Kidney (tissue), 14 donors: ENCODE results near the gene SPTBN4. TPM values are rescaled to one million over a fixed set of nuclear protein-coding genes. Genes with fewer than 3 reads are reported as not detected.
A peak's percentile ranks its signal among the peaks of the same experiment; 100 is the strongest.

ENCODE experiments used
- DNase-seq, 5 donors: peaks; one replicate each; pipeline ENCODE4 v3.0.0-alpha.2; 2013 to 2020
- FAIRE-seq: peaks from 2 replicates; lab custom pipeline; 2012; peaks lifted over from hg19 to GRCh38; lab: Jason Lieb, UNC
- H3K27ac ChIP-seq, 2 donors: one replicate each; pipeline ENCODE4 v1.7.0; 2013; ENCODE audit warnings: low read depth in 2 of 2, low read length in 2 of 2, inconsistent platforms in 1 of 2
- H3K27me3 ChIP-seq: one replicate; pipeline ENCODE4 v1.7.1; 2013; ENCODE audit warnings: low read length, inconsistent platforms; ENCODE audit not compliant: control insufficient read depth, insufficient read depth
- H3K36me3 ChIP-seq, 3 donors: one replicate each; pipeline versions ENCODE4 v1.7.0 to v1.7.1; 2013; ENCODE audit warnings: low read length in 3 of 3, control low read depth in 1 of 3, inconsistent platforms in 1 of 3; ENCODE audit not compliant: insufficient read depth in 3 of 3, control insufficient read depth in 2 of 3
- H3K4me1 ChIP-seq, 3 donors: one replicate each; pipeline versions ENCODE4 v1.7.0 to v1.7.1; 2013; ENCODE audit warnings: low read length in 3 of 3, inconsistent platforms in 1 of 3, low read depth in 1 of 3; ENCODE audit not compliant: control insufficient read depth in 2 of 3, insufficient read depth in 2 of 3
- H3K4me3 ChIP-seq, 3 donors: one replicate each; pipeline versions ENCODE4 v1.7.0 to v1.8.1; 2013; ENCODE audit warnings: low read length in 3 of 3, control low read depth in 1 of 3, inconsistent platforms in 1 of 3
- H3K9ac ChIP-seq, 3 donors: one replicate each; pipeline versions ENCODE4 v1.7.0 to v1.7.1; 2013; ENCODE audit warnings: low read length in 3 of 3, control low read depth in 1 of 3, inconsistent platforms in 1 of 3
- H3K9me3 ChIP-seq, 3 donors: one replicate each; pipeline versions ENCODE4 v1.7.0 to v1.7.1; 2013; ENCODE audit warnings: low read length in 3 of 3, control low read depth in 1 of 3, inconsistent platforms in 1 of 3; ENCODE audit not compliant: control insufficient read depth in 2 of 3, insufficient read depth in 1 of 3
- CTCF ChIP-seq: IDR thresholded peaks from 3 replicates; pipeline ENCODE4 v1.5.1; 2012; ENCODE audit warnings: mild to moderate bottlenecking, moderate library complexity, borderline replicate concordance; ENCODE audit not compliant: insufficient read depth; ENCODE audit errors: extremely low read depth
- intact Hi-C: fragments of 100-400 bp; cut with DNase I; formaldehyde crosslinking; loops from one replicate; pipeline ENCODE4 v1.11.1; 2022
- polyA plus RNA-seq: library from polyadenylated mRNA; stranded (reverse); fragments of 350-450 nt; fragmentation: Illumina TruSeq; extraction: RNeasy Lipid Tissue Mini Kit (QIAGEN cat#74804); gene quantifications from one replicate; pipeline ENCODE4 v1.2.3, GENCODE V29; 2014; ENCODE audit warnings: low read depth, low replicate concordance; ENCODE audit not compliant: insufficient read depth
- total RNA-seq: library from RNA; stranded (reverse); fragmentation: NEBNext Ultra II Directional; extraction: Animal tissue kit (Norgen Biotek cat#: 25700); gene quantifications from one replicate; pipeline ENCODE4 v1.2.1, GENCODE V29; 2021
- donor health status: control.
- donor health status: control.
- donor health status: control.
- donor health status: control.
- donor health status: control.
- donor health status: DM: yes; HTN: yes; CAD: no.
- donor health status: Normal renal cell carcinoma (clear cell type).

The SPTBN4 gene
- total and polyA plus RNA-seq, 2 donors from 2014 or later: 0.82 to 4.6 TPM

- H3K4me1 ChIP-seq: peaks cover 0 to 3% (median 0%) of the 10 kb centered on the region in 3 donors
- no peak overlapping the region for H3K9ac ChIP-seq
- intact Hi-C loops: no loop called here
- H3K4me3 ChIP-seq: no peak overlapping the region
- TF ChIP-seq CTCF: no peak
- FAIRE-seq (no peak), DNase-seq (no peak)
- no peak overlapping the region for H3K27ac ChIP-seq
- H3K27me3 ChIP-seq: no peaks in the 10 kb centered on the region
- no peaks in the 10 kb centered on the region for H3K9me3 ChIP-seq
- H3K36me3 ChIP-seq: peaks cover 0 to 4% (median 0%) of the 10 kb centered on the region in 3 donors
Observed at GRCh38 chr19:40616178-40616577, 149.4 kb downstream of the SPTBN4 start.

- intact Hi-C loops: no loop called here
- H3K4me1 ChIP-seq: peaks cover 0 to 3% (median 0%) of the 10 kb centered on the region in 3 donors
- TF ChIP-seq CTCF: no peak
- H3K4me3 ChIP-seq: no peak overlapping the region
- FAIRE-seq (no peak), DNase-seq (peak in 1 of 5 donors; percentile 33)
- H3K27me3 ChIP-seq: no peaks in the 10 kb centered on the region
- no peak overlapping the region for H3K27ac ChIP-seq
- no peak overlapping the region for H3K9ac ChIP-seq
- no peaks in the 10 kb centered on the region for H3K9me3 ChIP-seq
- H3K36me3 ChIP-seq: peaks cover 0 to 5% (median 0%) of the 10 kb centered on the region in 3 donors
Observed at GRCh38 chr19:40616941-40617340, 150.1 kb downstream of the SPTBN4 start.

GRCh38 chr19:40617961-40618360 is 151.2 kb downstream of the SPTBN4 start:
- FAIRE-seq: no peak
- Histone ChIP-seq H3K9ac (no peak overlapping the region), H3K9me3 (no peaks in the 10 kb centered on the region), H3K27ac (no peak overlapping the region), H3K27me3 (no peaks in the 10 kb centered on the region), H3K4me3 (no peak overlapping the region), H3K36me3 (peaks cover 0 to 2% (median 0%) of the 10 kb centered on the region in 3 donors), H3K4me1 (peaks cover 0 to 3% (median 0%) of the 10 kb centered on the region in 3 donors)
- no peak for DNase-seq
- intact Hi-C loops: no loop called here
- TF ChIP-seq CTCF: no peak
